ENCODE data around the gene ARL15. TPM values are rescaled to one million over a fixed set of nuclear protein-coding genes. Genes with fewer than 3 reads are reported as not detected.

The ARL15 gene
- total and polyA plus RNA-seq, 2 of the 8 experiments (the other 6 are each of a cell fraction or from before 2014, with no cell fraction given), result 9.9 to 21.2 TPM

DNA sequence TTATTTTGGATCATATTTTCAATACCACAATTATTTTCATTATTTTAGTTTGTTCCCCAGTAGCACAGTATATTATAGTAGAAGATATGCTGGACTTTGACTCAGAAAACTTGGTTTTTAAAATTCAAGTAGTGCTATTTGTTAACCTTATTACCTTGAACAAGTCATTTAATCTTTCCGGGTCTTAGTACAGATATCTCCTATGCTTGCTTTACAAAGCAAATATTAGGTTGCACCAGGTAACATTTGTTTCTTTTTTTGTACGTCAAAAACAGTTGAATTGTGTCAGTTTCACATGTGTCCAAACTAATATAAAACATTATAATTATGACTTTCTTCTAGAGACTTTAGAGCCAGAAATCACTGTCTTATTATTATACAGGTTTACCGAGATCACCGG is 338.1 kb downstream of the ARL15 start (continued):
- TF ChIP-seq, protein P1, sequence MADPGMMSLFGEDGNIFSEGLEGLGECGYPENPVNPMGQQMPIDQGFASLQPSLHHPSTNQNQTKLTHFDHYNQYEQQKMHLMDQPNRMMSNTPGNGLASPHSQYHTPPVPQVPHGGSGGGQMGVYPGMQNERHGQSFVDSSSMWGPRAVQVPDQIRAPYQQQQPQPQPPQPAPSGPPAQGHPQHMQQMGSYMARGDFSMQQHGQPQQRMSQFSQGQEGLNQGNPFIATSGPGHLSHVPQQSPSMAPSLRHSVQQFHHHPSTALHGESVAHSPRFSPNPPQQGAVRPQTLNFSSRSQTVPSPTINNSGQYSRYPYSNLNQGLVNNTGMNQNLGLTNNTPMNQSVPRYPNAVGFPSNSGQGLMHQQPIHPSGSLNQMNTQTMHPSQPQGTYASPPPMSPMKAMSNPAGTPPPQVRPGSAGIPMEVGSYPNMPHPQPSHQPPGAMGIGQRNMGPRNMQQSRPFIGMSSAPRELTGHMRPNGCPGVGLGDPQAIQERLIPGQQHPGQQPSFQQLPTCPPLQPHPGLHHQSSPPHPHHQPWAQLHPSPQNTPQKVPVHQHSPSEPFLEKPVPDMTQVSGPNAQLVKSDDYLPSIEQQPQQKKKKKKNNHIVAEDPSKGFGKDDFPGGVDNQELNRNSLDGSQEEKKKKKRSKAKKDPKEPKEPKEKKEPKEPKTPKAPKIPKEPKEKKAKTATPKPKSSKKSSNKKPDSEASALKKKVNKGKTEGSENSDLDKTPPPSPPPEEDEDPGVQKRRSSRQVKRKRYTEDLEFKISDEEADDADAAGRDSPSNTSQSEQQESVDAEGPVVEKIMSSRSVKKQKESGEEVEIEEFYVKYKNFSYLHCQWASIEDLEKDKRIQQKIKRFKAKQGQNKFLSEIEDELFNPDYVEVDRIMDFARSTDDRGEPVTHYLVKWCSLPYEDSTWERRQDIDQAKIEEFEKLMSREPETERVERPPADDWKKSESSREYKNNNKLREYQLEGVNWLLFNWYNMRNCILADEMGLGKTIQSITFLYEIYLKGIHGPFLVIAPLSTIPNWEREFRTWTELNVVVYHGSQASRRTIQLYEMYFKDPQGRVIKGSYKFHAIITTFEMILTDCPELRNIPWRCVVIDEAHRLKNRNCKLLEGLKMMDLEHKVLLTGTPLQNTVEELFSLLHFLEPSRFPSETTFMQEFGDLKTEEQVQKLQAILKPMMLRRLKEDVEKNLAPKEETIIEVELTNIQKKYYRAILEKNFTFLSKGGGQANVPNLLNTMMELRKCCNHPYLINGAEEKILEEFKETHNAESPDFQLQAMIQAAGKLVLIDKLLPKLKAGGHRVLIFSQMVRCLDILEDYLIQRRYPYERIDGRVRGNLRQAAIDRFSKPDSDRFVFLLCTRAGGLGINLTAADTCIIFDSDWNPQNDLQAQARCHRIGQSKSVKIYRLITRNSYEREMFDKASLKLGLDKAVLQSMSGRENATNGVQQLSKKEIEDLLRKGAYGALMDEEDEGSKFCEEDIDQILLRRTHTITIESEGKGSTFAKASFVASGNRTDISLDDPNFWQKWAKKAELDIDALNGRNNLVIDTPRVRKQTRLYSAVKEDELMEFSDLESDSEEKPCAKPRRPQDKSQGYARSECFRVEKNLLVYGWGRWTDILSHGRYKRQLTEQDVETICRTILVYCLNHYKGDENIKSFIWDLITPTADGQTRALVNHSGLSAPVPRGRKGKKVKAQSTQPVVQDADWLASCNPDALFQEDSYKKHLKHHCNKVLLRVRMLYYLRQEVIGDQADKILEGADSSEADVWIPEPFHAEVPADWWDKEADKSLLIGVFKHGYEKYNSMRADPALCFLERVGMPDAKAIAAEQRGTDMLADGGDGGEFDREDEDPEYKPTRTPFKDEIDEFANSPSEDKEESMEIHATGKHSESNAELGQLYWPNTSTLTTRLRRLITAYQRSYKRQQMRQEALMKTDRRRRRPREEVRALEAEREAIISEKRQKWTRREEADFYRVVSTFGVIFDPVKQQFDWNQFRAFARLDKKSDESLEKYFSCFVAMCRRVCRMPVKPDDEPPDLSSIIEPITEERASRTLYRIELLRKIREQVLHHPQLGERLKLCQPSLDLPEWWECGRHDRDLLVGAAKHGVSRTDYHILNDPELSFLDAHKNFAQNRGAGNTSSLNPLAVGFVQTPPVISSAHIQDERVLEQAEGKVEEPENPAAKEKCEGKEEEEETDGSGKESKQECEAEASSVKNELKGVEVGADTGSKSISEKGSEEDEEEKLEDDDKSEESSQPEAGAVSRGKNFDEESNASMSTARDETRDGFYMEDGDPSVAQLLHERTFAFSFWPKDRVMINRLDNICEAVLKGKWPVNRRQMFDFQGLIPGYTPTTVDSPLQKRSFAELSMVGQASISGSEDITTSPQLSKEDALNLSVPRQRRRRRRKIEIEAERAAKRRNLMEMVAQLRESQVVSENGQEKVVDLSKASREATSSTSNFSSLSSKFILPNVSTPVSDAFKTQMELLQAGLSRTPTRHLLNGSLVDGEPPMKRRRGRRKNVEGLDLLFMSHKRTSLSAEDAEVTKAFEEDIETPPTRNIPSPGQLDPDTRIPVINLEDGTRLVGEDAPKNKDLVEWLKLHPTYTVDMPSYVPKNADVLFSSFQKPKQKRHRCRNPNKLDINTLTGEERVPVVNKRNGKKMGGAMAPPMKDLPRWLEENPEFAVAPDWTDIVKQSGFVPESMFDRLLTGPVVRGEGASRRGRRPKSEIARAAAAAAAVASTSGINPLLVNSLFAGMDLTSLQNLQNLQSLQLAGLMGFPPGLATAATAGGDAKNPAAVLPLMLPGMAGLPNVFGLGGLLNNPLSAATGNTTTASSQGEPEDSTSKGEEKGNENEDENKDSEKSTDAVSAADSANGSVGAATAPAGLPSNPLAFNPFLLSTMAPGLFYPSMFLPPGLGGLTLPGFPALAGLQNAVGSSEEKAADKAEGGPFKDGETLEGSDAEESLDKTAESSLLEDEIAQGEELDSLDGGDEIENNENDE (IDR thresholded peaks at IDR 0.05; ENCODE audit: insufficient replicate concordance, low read length), result no peak
- no peak for TF ChIP-seq ATF2 (IDR thresholded peaks at IDR 0.05; ENCODE audit: low read length)

All from H1 (cell line).